Spleen (tissue), 7 donors: ENCODE data around the gene C1QTNF2.

Experiments
- POLR2A ChIP-seq, 3 donors: fragments of 450-650 bp; IDR thresholded peaks; one replicate each; pipeline ENCODE4 v1.5.1; 2017; ENCODE audit warnings: antibody characterized with exemption in 3 of 3, mild to moderate bottlenecking in 1 of 3
- POLR2AphosphoS5 ChIP-seq, 3 donors: sonication (generic); formaldehyde crosslinking; IDR thresholded peaks; one replicate each; pipeline ENCODE4 v1.5.1; 2017; ENCODE audit warnings: antibody characterized with exemption in 3 of 3
- TF ChIP-seq, protein P1 (sequence below), 11 experiments: fragments of 200-600 bp in 7 of 11; fragments of 450-650 bp in 4 of 11; sonication (generic) in 4 of 11; IDR thresholded peaks in 8 of 11; conservative IDR thresholded peaks in 3 of 11; 1 replicate in 7 of 11; 2 replicates in 4 of 11; pipeline versions ENCODE4 v1.4.0 to v1.8.0; 2016 to 2021; ENCODE audit warnings: antibody characterized with exemption in 11 of 11, inconsistent platforms in 4 of 11, mild to moderate bottlenecking in 1 of 11
- donor health status: DM: no; HTN: no; CAD: no; lungs with moderate emphysema.
- donor health status: DM: no; HTN: no; CAD: no.
- donor health status: DM: no; HTN: no; CAD: no.

DNA sequence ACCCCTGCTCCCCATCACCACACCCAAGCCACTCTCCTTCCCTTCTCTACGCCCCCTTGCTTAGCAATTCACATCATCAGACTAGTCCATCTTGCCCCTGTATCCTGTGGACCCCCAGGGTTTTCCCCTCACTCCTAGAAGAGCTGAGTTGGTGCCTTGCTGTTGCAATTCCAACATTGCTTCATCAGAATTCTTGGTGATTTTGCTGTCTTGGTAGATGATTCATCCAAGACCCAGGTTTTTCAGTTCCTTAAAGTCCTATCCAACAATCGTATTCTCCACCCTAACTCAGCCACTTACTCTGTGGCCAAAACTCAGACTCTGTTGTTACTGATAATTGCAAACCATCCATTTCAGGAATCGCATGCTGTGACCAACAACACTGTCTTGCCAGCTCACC lies 36.7 kb downstream of the C1QTNF2 start:
- TF ChIP-seq, protein P1, sequence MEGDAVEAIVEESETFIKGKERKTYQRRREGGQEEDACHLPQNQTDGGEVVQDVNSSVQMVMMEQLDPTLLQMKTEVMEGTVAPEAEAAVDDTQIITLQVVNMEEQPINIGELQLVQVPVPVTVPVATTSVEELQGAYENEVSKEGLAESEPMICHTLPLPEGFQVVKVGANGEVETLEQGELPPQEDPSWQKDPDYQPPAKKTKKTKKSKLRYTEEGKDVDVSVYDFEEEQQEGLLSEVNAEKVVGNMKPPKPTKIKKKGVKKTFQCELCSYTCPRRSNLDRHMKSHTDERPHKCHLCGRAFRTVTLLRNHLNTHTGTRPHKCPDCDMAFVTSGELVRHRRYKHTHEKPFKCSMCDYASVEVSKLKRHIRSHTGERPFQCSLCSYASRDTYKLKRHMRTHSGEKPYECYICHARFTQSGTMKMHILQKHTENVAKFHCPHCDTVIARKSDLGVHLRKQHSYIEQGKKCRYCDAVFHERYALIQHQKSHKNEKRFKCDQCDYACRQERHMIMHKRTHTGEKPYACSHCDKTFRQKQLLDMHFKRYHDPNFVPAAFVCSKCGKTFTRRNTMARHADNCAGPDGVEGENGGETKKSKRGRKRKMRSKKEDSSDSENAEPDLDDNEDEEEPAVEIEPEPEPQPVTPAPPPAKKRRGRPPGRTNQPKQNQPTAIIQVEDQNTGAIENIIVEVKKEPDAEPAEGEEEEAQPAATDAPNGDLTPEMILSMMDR (IDR thresholded peaks at IDR 0.05 in 8 of 11, conservative IDR thresholded peaks at IDR 0.05 in 3 of 11), result no peak
- TF ChIP-seq POLR2A (IDR thresholded peaks at IDR 0.05), result no peak
- TF ChIP-seq POLR2AphosphoS5 (IDR thresholded peaks at IDR 0.05), result no peak
